ENCODE results near the gene SLC6A13. TPM values are rescaled to one million over a fixed set of nuclear protein-coding genes. Genes with fewer than 3 reads are reported as not detected.

Gene SLC6A13
- total and polyA plus RNA-seq, 2 donors (not counting 3 experiments of a cell fraction or from before 2014, with no cell fraction given) = 0.14 TPM; not detected in 1

DNA sequence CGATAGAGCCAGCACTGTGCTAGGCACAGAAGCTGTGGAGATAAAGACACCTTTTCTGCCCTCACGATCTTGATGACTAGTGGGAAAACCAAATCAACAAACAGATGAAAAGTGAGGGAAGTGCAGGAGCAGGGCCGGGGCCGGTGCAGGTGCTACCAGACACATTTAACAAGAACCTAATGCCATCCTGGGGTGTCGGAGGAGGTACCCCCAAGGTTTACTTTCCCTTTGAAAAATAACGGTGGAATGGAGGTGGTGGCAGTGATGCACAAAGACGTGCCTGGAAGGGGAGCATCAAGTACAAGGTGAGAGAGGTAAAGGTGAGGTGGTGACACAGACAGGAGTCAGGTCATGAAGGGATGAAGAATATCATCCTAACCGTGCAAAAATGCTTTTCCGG, 22.1 kb downstream of the SLC6A13 start:
- Histone ChIP-seq H3K9me1 (replicated peaks; ENCODE audit: control insufficient read depth, extremely low read depth, insufficient read depth, low read length) (no peaks in the 10 kb centered on the region), H4K20me1 (replicated peaks; ENCODE audit: control insufficient read depth, extremely low read depth, insufficient read depth, low read length) (no peaks in the 10 kb centered on the region), H3K79me2 (ENCODE audit: control insufficient read depth, insufficient read depth, low read length) (no peaks in the 10 kb centered on the region), H3K4me3 (replicated peaks in 1 of 3; ENCODE audit: insufficient read depth in 1 of 3, low read depth in 1 of 3, low read length in 3 of 3) (no peak overlapping the region), H3K36me3 (ENCODE audit: control insufficient read depth in 2 of 2, extremely low read depth in 1 of 2, insufficient read depth in 2 of 2, low read length in 2 of 2) (no peaks in the 10 kb centered on the region), H3K4me2 (ENCODE audit: insufficient read depth, low read length) (no peak overlapping the region), H3K9ac (replicated peaks; ENCODE audit: extremely low read depth, insufficient read depth, low read length) (no peak overlapping the region), H2AFZ (ENCODE audit: low read depth, low read length) (no peak overlapping the region), H3K27me3 (ENCODE audit: control insufficient read depth in 2 of 2, insufficient read depth in 2 of 2, low read length in 2 of 2) (peaks cover 0 to 2% of the 10 kb centered on the region in 2 experiments), H3K4me1 (ENCODE audit: control insufficient read depth, extremely low read depth, insufficient read depth, low read length) (no peaks in the 10 kb centered on the region), H3K27ac (ENCODE audit: insufficient read depth, low read depth, low read length) (no peak overlapping the region), H3K9me3 (replicated peaks; ENCODE audit: control insufficient read depth, insufficient read depth, low read length) (no peaks in the 10 kb centered on the region)
- ChIA-PET CTCF (no interaction called here), POLR2A (no interaction called here)
- FAIRE-seq (no peak), DNase-seq (ENCODE audit: low read depth, low spot score) (no peak)
- intact Hi-C loops (cut with micrococcal nuclease) (no loop called here), dilution Hi-C loops (cut with MboI; ENCODE audit: extremely low pct_ligation_motif_present, low sequenced_read_pairs) (no loop called here)
- BruUV-seq (replicated peaks) = no TSS peak
- TF ChIP-seq MYC (IDR thresholded peaks at IDR 0.05; ENCODE audit: low read depth, low read length) (no peak), POLR2AphosphoS5 (IDR thresholded peaks at IDR 0.05; ENCODE audit: insufficient read depth, low read depth, low read length) (no peak), EZH2 (IDR thresholded peaks at IDR 0.05; ENCODE audit: borderline replicate concordance, low read depth, low read length, severe bottlenecking) (no peak), JUN (IDR thresholded peaks at IDR 0.05; ENCODE audit: borderline replicate concordance, insufficient read depth, insufficient read length, low read depth) (no peak), GATA2 (IDR thresholded peaks at IDR 0.05; ENCODE audit: insufficient read depth, insufficient read length, low read depth, low read length) (no peak), FOS (IDR thresholded peaks at IDR 0.05; ENCODE audit: borderline replicate concordance, insufficient read depth, low read length) (no peak), MAX (IDR thresholded peaks at IDR 0.05; ENCODE audit: insufficient read depth, insufficient read length) (no peak), POLR2A (IDR thresholded peaks at IDR 0.05; ENCODE audit: low read depth, low read length) (no peak)
- TF ChIP-seq, protein P1, sequence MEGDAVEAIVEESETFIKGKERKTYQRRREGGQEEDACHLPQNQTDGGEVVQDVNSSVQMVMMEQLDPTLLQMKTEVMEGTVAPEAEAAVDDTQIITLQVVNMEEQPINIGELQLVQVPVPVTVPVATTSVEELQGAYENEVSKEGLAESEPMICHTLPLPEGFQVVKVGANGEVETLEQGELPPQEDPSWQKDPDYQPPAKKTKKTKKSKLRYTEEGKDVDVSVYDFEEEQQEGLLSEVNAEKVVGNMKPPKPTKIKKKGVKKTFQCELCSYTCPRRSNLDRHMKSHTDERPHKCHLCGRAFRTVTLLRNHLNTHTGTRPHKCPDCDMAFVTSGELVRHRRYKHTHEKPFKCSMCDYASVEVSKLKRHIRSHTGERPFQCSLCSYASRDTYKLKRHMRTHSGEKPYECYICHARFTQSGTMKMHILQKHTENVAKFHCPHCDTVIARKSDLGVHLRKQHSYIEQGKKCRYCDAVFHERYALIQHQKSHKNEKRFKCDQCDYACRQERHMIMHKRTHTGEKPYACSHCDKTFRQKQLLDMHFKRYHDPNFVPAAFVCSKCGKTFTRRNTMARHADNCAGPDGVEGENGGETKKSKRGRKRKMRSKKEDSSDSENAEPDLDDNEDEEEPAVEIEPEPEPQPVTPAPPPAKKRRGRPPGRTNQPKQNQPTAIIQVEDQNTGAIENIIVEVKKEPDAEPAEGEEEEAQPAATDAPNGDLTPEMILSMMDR (IDR thresholded peaks at IDR 0.05; ENCODE audit: extremely low read depth in 1 of 2, insufficient read depth in 1 of 2, low read depth in 1 of 2, low read length in 2 of 2) = no peak

Measured in endothelial cell of umbilical vein (primary cell).